ENCODE measurements around the gene PSMA6.
"Not testable (repeated sequence)": the region's sequence is repeated elsewhere in the genome, so short reads cannot be mapped to it uniquely, and the experiment has no call there.

PSMA6 gene

DNA sequence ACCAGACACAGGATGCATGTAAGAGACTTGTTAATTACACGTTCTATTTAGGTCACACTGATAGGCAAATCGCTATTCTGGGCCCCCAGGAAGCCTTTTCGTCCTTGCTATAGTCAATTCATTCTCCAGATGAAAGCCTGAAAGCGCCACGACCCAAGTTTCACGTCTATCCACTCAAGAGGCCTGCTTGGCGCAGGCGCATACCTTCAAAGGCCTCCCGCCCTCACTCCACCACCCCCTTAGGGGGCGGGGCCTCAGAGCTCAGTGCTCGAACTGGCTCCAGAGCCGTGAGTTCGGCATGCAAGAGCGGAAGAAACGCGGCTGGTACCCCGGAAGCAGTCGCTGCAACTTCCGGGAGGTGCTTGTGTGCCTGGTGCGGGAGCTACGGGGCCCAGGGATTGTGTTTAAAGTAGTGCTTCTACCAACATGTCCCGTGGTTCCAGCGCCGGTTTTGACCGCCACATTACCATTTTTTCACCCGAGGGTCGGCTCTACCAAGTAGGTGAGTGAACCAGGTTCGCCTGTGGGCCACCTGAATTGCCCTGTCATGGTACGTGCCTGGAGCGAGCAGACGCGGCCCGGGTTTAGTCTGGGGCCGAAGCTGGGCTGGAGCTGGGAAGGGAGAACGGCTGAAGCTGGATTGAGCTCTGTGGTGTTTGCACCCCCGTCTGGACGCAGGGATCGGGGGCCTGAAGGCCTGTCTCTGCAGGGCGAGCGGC, at the start of gene PSMA6:
Gene PSMA6, plus strand, starts transcription at position 332 of the 719 bp plus-strand sequence. Its CDS starts 95 bp downstream, at position 427.
- peak; percentile 92 for ATAC-seq
- Mint-ChIP-seq H3K27ac (peak within 1 kb of the TSS; percentile 96), H3K9me3 (no peaks in the 10 kb centered on the region), H3K36me3 (peaks cover 52% of the 10 kb centered on the region), H3K4me3 (peak within 1 kb of the TSS; percentile 98), H3K4me1 (peaks cover 31% of the 10 kb centered on the region)
- DNase-seq (ENCODE audit: low spot score in 2 of 2): peak; percentile 95 to 99

GRCh38 chr14:35242599-35243311, 49.4 kb upstream of the PSMA6 start:
- no peak for ATAC-seq
- Mint-ChIP-seq H3K36me3 (peaks cover under 1% of the 10 kb centered on the region), H3K9me3 (no peaks in the 10 kb centered on the region), H3K4me3 (no peak overlapping the region), H3K4me1 (peaks cover 27% of the 10 kb centered on the region), H3K27ac (no peak overlapping the region)
- no peak for DNase-seq (ENCODE audit: low spot score in 2 of 2)

GRCh38 chr14:35243956-35244355, 48.2 kb upstream of the PSMA6 start:
- ATAC-seq: no peak
- no peaks in the 10 kb centered on the region for H3K36me3 Mint-ChIP-seq
- DNase-seq (ENCODE audit: low spot score in 2 of 2): no peak
- H3K4me1 Mint-ChIP-seq: peaks cover 27% of the 10 kb centered on the region
- no peak overlapping the region for H3K27ac Mint-ChIP-seq
- H3K9me3 Mint-ChIP-seq: no peaks in the 10 kb centered on the region
- no peak overlapping the region for H3K4me3 Mint-ChIP-seq

GRCh38 chr14:35244542-35244941, 47.6 kb upstream of the PSMA6 start:
- DNase-seq (ENCODE audit: low spot score in 2 of 2) (no peak), ATAC-seq (no peak)
- H3K4me1 Mint-ChIP-seq: peaks cover 27% of the 10 kb centered on the region
- no peak overlapping the region for H3K4me3 Mint-ChIP-seq
- H3K9me3 Mint-ChIP-seq: no peaks in the 10 kb centered on the region
- H3K27ac Mint-ChIP-seq: no peak overlapping the region
- no peaks in the 10 kb centered on the region for H3K36me3 Mint-ChIP-seq

DNA sequence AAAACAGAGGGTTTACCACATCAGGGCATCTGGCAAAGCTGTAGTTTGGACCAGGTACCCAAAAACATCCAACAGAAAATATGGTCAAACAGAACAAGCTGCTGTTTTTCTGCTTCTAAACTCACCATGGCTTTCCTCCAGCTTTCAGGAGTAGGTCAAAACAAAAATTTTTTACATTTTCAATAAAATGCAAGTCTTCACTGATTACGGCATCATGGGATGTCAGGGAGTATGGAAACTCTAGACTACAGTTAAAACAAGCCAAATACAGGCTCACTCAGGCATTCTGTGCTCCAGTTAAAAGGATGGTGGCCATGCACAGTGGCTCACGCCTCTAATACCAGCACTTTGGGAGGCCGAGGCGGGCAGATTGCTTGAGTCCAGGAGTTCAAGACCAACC, 47.1 kb upstream of the PSMA6 start:
- H3K4me3 Mint-ChIP-seq: no peak overlapping the region
- H3K36me3 Mint-ChIP-seq: no peaks in the 10 kb centered on the region
- peaks cover 27% of the 10 kb centered on the region for H3K4me1 Mint-ChIP-seq
- no peak for DNase-seq (ENCODE audit: low spot score in 2 of 2)
- no peak overlapping the region for H3K27ac Mint-ChIP-seq
- no peak for ATAC-seq
- H3K9me3 Mint-ChIP-seq: no peaks in the 10 kb centered on the region

DNA sequence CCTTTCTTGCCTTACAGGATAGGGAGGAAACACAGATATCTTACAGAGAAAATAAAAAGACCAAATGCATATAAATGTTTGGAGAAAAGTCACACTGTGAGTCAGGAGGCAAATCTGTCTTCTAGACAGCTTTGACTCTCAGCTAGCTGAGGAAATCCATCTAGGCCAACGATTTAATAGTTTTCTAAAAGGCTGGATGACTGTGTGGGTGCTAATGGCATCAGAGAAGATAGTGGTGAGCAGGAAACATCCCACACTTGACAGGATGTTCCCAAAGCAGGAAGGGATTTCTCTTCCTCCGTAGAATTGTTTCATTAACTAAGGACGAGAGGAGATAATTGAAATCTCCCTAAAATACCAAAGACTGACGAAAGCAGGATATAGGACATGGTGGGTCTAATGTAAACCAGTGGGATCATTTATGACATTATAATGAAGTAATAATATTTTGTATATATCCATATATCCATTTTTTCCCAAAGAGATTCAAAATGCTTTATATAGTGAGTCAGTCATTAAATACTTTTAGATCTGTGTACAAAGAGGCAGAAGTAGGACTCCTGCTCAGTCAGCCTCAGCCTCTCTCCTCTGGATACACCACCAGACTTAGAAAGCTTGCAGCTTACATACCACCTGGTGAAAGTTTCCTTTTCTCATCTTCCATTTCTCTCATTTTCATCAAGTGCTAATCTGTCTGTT, 44.3 kb upstream of the PSMA6 start:
- H3K27ac Mint-ChIP-seq: peak overlapping the region; percentile 13
- DNase-seq (ENCODE audit: low spot score in 2 of 2): no peak

DNA sequence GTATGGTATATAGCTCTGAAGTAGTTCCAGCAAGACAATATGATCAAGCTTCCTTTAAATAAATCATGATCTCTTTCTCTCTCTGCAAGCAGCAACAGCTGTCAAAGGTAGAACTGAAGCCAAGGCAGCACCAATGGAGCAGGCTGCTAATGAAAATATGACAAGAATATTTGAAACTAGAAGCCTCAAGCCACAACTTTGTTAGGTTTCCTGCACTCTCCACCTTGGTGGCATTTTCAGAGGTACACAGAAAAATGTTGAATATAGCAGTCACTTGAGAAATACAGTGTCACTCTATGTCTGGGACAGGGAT, 43.8 kb upstream of the PSMA6 start:
- no peak for DNase-seq (ENCODE audit: low spot score in 2 of 2)
- no peaks in the 10 kb centered on the region for H3K9me3 Mint-ChIP-seq
- H3K4me1 Mint-ChIP-seq: peaks cover 28% of the 10 kb centered on the region
- no peaks in the 10 kb centered on the region for H3K36me3 Mint-ChIP-seq
- H3K27ac Mint-ChIP-seq: peak overlapping the region; percentile 13
- no peak for ATAC-seq
- H3K4me3 Mint-ChIP-seq: no peak overlapping the region

More for the DNA sequence above, 44.3 kb upstream of the PSMA6 start:
- H3K4me3 Mint-ChIP-seq: no peak overlapping the region
- ATAC-seq: no peak
- no peaks in the 10 kb centered on the region for H3K9me3 Mint-ChIP-seq
- peaks cover 23% of the 10 kb centered on the region for H3K4me1 Mint-ChIP-seq
- H3K36me3 Mint-ChIP-seq: no peaks in the 10 kb centered on the region

GRCh38 chr14:35250319-35250718, 41.9 kb upstream of the PSMA6 start:
- ATAC-seq (no peak), DNase-seq (ENCODE audit: low spot score in 2 of 2) (no peak)
- no peak overlapping the region for H3K4me3 Mint-ChIP-seq
- no peak overlapping the region for H3K27ac Mint-ChIP-seq
- H3K9me3 Mint-ChIP-seq: no peaks in the 10 kb centered on the region
- H3K36me3 Mint-ChIP-seq: no peaks in the 10 kb centered on the region
- peaks cover 34% of the 10 kb centered on the region for H3K4me1 Mint-ChIP-seq

DNA sequence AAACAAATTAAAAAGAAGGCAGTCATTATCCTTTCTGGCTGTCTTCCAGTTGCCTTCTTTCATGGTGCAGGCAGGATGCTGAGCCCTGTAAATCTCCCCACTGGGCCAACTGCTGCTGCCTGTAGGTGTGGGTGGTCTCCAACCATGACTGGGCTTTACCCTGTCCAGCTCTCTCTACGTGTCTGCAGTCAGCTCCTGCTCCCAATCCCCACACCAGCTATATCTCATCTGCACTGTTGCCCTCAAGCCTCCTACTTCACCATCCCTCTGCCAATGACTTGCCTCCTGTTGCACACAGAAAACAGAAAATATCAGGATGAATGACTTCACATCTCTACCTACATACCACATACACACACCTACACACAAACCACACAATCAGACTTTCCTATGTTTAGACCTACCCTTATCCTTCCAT, 39.7 kb upstream of the PSMA6 start:
- Mint-ChIP-seq H3K27ac (peak overlapping the region; percentile 59), H3K9me3 (no peaks in the 10 kb centered on the region), H3K36me3 (no peaks in the 10 kb centered on the region), H3K4me3 (no peak overlapping the region), H3K4me1 (peaks cover 29% of the 10 kb centered on the region)
- ATAC-seq (peak; percentile 74), DNase-seq (ENCODE audit: low spot score in 2 of 2) (no peak)

DNA sequence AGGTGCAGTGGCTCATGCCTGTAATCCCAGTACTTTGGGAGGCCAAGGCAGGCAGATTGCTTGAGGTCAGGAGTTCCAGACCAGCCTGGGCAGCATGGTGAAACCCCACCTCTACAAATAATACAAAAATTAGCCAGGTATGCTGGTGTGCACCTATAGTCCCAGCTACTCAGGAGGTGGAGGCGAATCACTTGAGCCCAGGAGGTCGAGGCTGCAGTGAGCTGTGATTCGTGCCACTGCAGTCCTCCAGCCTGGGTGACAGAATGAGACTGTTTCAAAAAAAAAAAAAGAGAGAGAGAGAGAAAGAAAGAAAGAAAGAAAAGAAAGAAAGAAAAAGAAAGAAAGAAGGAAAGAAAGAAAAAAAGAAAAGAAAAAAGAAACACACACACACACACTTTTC, 39.1 kb upstream of the PSMA6 start:
- H3K36me3 Mint-ChIP-seq: not testable (repeated sequence)
- ATAC-seq: peak; percentile 62

DNA sequence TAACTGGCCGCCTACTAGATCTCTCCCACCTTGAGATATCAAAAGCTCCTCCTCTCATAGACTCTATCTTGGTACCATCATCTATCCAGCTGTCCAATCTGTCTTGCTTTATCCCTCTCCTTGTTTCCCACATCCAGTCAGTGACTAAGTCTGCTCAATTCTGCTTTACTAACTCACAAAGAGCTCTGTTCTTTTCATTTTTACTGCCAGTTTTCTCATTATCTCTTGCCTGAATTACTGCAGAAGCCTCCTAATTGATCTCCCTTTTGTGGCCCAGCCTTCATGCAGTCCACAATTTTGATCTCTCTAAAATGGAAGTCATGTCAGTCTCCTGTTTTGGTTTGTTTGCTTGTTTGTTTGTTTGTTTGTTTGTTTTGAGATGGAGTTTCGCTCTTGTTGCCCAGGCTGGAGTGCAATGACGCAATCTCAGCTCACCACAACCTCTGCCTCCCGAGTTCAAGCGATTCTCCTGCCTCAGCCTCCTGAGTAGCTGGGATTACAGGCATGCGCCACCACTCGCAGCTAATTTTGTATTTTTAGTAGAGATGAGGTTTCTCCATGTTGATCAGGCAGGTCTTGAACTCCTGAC, 38.1 kb upstream of the PSMA6 start:
- not testable (repeated sequence) for H3K36me3 Mint-ChIP-seq
- peak overlapping the region; percentile 59 for H3K27ac Mint-ChIP-seq

More for the DNA sequence above, 39.1 kb upstream of the PSMA6 start:
- H3K9me3 Mint-ChIP-seq; DNase-seq (ENCODE audit: low spot score in 2 of 2): not testable (repeated sequence)
- Mint-ChIP-seq H3K4me3 (peak overlapping the region; percentile 0), H3K27ac (peak overlapping the region; percentile 59), H3K4me1 (peaks cover 29% of the 10 kb centered on the region)

GRCh38 chr14:35254736-35255135, 37.4 kb upstream of the PSMA6 start:
- H3K27ac Mint-ChIP-seq: peak overlapping the region; percentile 59
- H3K36me3 Mint-ChIP-seq: no peaks in the 10 kb centered on the region
- DNase-seq (ENCODE audit: low spot score in 2 of 2) (no peak), ATAC-seq (peak; percentile 71)
- H3K4me1 Mint-ChIP-seq: peaks cover 29% of the 10 kb centered on the region
- no peaks in the 10 kb centered on the region for H3K9me3 Mint-ChIP-seq
- H3K4me3 Mint-ChIP-seq: peak overlapping the region; percentile 3

More for the DNA sequence above, 38.1 kb upstream of the PSMA6 start:
- not testable (repeated sequence) for DNase-seq (ENCODE audit: low spot score in 2 of 2); H3K4me3 Mint-ChIP-seq; H3K9me3 Mint-ChIP-seq; ATAC-seq
- peaks cover 29% of the 10 kb centered on the region for H3K4me1 Mint-ChIP-seq

DNA sequence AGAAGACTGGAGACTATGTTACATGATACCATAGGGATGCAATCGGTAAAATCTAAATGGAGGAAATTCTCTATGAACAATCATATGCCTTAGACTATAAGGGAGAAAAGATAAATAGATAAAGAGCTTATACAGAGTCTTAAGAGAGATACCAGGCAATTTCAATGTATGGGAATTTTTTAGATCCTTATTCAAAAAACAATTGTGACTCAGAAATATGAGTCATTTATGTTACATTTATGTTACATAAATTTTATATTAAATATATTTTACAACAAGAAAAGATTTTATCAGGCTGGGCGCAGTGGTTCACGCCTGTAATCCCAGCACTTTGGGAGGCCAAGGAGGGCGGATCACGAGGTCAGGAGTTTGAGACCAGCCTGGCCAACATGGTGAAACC, 36.5 kb upstream of the PSMA6 start:
- peaks cover 29% of the 10 kb centered on the region for H3K4me1 Mint-ChIP-seq
- no peaks in the 10 kb centered on the region for H3K36me3 Mint-ChIP-seq
- H3K27ac Mint-ChIP-seq: no peak overlapping the region
- ATAC-seq (no peak), DNase-seq (ENCODE audit: low spot score in 2 of 2) (no peak)
- no peak overlapping the region for H3K4me3 Mint-ChIP-seq
- no peaks in the 10 kb centered on the region for H3K9me3 Mint-ChIP-seq

- Mint-ChIP-seq H3K36me3 (peaks cover 4% of the 10 kb centered on the region), H3K9me3 (no peaks in the 10 kb centered on the region), H3K27ac (no peak overlapping the region), H3K4me1 (peaks cover 23% of the 10 kb centered on the region), H3K4me3 (no peak overlapping the region)
- DNase-seq (ENCODE audit: low spot score in 2 of 2): no peak
- no peak for ATAC-seq
These were observed 34.4 kb upstream of the PSMA6 start for GRCh38 chr14:35257809-35258208.

DNA sequence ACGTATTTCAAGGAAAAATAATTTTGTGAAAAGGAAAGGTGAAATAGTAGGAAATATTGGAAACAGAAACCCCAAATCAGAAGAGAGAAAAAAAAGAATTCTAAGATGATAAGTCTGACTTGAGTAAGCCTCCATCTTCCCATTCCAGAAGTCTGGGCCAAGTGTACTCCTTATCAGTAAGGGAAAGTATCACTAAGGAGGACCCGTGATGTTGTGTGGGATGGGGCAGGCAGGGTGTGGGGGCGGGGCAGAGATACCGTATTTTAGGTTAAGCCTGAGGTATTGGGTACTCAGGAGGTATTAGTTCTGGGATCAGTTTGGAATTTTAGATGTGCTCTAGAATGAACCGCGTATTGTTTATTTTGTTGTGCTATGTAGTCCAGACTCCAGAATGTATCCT, 33.8 kb upstream of the PSMA6 start:
- no peak overlapping the region for H3K4me3 Mint-ChIP-seq
- H3K36me3 Mint-ChIP-seq: peaks cover 7% of the 10 kb centered on the region
- H3K9me3 Mint-ChIP-seq: no peaks in the 10 kb centered on the region
- peaks cover 16% of the 10 kb centered on the region for H3K4me1 Mint-ChIP-seq
- ATAC-seq (no peak), DNase-seq (ENCODE audit: low spot score in 2 of 2) (no peak)
- no peak overlapping the region for H3K27ac Mint-ChIP-seq

All from stimulated activated effector memory CD8-positive, alpha-beta T cell treated with anti-CD3 and anti-CD28 coated beads, Interleukin-12 subunit alpha, Interleukin-12 subunit beta, amount 100 ng/mL, for 72 hours (primary cell).